ENCODE data around the gene SLC35E2B.
"Not testable (repeated sequence)": the region's sequence is repeated elsewhere in the genome, so short reads cannot be mapped to it uniquely, and the experiment has no call there.

DNA sequence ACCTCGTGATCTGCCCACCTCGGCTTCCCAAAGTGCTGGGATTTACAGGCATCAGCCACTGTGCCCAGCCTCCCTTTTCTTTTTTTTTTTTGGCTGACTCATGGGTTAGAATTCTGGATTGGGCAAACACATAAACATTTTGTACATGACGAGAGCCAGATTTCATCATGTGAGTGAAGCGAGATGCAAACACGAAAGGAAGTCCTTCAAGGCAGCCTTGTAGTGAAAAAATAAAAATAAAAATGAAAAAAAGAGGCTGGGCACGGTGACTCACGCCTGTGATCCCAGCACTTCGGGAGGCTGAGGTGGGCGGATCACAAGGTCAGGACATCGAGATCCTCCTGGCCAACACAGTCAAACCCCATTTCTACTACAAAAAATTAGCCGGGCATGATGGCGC is 48.4 kb upstream of the SLC35E2B start:
- TF ChIP-seq CTCF (IDR thresholded peaks at IDR 0.05; ENCODE audit: insufficient read depth, low read length); GABPA (IDR thresholded peaks at IDR 0.05; ENCODE audit: low read depth); POLR2AphosphoS5 (IDR thresholded peaks at IDR 0.05; ENCODE audit: low read depth); SPI1 (IDR thresholded peaks at IDR 0.05; ENCODE audit: borderline replicate concordance, low read depth): not testable (repeated sequence)
- TF ChIP-seq, protein P1, sequence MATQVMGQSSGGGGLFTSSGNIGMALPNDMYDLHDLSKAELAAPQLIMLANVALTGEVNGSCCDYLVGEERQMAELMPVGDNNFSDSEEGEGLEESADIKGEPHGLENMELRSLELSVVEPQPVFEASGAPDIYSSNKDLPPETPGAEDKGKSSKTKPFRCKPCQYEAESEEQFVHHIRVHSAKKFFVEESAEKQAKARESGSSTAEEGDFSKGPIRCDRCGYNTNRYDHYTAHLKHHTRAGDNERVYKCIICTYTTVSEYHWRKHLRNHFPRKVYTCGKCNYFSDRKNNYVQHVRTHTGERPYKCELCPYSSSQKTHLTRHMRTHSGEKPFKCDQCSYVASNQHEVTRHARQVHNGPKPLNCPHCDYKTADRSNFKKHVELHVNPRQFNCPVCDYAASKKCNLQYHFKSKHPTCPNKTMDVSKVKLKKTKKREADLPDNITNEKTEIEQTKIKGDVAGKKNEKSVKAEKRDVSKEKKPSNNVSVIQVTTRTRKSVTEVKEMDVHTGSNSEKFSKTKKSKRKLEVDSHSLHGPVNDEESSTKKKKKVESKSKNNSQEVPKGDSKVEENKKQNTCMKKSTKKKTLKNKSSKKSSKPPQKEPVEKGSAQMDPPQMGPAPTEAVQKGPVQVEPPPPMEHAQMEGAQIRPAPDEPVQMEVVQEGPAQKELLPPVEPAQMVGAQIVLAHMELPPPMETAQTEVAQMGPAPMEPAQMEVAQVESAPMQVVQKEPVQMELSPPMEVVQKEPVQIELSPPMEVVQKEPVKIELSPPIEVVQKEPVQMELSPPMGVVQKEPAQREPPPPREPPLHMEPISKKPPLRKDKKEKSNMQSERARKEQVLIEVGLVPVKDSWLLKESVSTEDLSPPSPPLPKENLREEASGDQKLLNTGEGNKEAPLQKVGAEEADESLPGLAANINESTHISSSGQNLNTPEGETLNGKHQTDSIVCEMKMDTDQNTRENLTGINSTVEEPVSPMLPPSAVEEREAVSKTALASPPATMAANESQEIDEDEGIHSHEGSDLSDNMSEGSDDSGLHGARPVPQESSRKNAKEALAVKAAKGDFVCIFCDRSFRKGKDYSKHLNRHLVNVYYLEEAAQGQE (IDR thresholded peaks at IDR 0.05; ENCODE audit: insufficient replicate concordance, low read depth), result not testable (repeated sequence)

All from HL-60 (cell line).